Activated CD4-positive, alpha-beta T cell treated with anti-CD3 and anti-CD28 coated beads, Interleukin-2, amount 10 ng/mL, durations not matched to agents 24 days and 14 days (primary cell): Measurements from ENCODE around the gene PEX14. TPM values are rescaled to one million over a fixed set of nuclear protein-coding genes. Genes with fewer than 3 reads are reported as not detected.

Experiments
- DNase-seq: peaks from one replicate; pipeline ENCODE4 v3.0.0; 2022
- H3K27ac Mint-ChIP-seq: one replicate; pipeline ENCODE4 v1.8.0; 2022; ENCODE audit warnings: mild to moderate bottlenecking, mixed read lengths
- H3K27me3 Mint-ChIP-seq: one replicate; pipeline ENCODE4 v1.8.0; 2022; ENCODE audit warnings: mixed read lengths
- H3K36me3 Mint-ChIP-seq: one replicate; pipeline ENCODE4 v1.8.0; 2022; ENCODE audit warnings: low read depth, mild to moderate bottlenecking, mixed read lengths
- H3K4me1 Mint-ChIP-seq: one replicate; pipeline ENCODE4 v1.8.0; 2021; ENCODE audit warnings: mixed read lengths
- H3K4me3 Mint-ChIP-seq: one replicate; pipeline ENCODE4 v1.8.0; 2022; ENCODE audit warnings: mild to moderate bottlenecking, moderate library complexity, mixed read lengths
- H3K9me3 Mint-ChIP-seq: one replicate; pipeline ENCODE4 v1.8.0; 2021; ENCODE audit warnings: mixed read lengths
- intact Hi-C: fragments of 100-400 bp; cut with micrococcal nuclease; formaldehyde crosslinking; loops from one replicate; pipeline ENCODE4 v1.15.1; 2023
- total RNA-seq: library from RNA; stranded (reverse); gene quantifications from 2 replicates; pipeline ENCODE4 v1.2.3, GENCODE V29; 2022

Gene PEX14
- total RNA-seq, 1 donor from 2014 or later, result 21.6 TPM

GRCh38 chr1:10625554-10625953 lies 150.8 kb downstream of the PEX14 start:
- intact Hi-C loops, result no loop called here
- H3K27ac Mint-ChIP-seq, result no peak overlapping the region
- no peak for DNase-seq
- no peaks in the 10 kb centered on the region for H3K9me3 Mint-ChIP-seq
- no peaks in the 10 kb centered on the region for H3K4me1 Mint-ChIP-seq
- no peaks in the 10 kb centered on the region for H3K36me3 Mint-ChIP-seq
- H3K27me3 Mint-ChIP-seq, result no peaks in the 10 kb centered on the region
- no peak overlapping the region for H3K4me3 Mint-ChIP-seq

DNA sequence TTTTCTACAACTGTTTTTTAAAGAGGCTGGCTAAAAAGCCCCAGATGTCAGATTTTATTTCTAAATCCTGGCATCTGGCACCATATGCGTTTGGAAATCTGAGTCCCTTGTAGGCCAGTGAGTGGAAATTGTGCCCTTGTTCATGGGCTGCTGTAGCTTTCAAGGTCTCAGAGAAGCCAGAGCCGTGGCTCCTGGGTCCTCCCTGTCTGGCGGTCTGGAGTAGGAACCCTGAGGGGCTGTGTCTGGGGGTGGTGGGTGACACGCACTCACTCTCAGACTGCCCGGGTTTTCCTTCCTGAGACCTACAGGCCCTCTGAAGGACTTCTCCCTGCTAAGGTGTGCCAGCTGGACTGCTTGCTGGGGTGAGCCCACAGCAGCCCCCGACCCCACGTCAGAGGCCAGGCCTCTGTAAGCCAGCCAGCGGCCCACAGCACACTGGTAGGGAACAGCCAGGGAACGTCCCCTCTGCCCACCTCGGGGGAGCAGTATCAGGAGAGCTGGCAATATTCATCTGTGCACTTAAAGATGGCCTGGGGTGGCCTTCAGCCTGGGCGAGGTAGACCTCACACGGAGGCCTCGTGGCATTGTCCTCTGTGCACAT lies 151.5 kb downstream of the PEX14 start:
- Mint-ChIP-seq H3K27ac (no peak overlapping the region), H3K9me3 (no peaks in the 10 kb centered on the region), H3K36me3 (no peaks in the 10 kb centered on the region), H3K4me1 (no peaks in the 10 kb centered on the region), H3K4me3 (no peak overlapping the region), H3K27me3 (no peaks in the 10 kb centered on the region)
- no peak for DNase-seq
- intact Hi-C loops, result no loop called here

DNA sequence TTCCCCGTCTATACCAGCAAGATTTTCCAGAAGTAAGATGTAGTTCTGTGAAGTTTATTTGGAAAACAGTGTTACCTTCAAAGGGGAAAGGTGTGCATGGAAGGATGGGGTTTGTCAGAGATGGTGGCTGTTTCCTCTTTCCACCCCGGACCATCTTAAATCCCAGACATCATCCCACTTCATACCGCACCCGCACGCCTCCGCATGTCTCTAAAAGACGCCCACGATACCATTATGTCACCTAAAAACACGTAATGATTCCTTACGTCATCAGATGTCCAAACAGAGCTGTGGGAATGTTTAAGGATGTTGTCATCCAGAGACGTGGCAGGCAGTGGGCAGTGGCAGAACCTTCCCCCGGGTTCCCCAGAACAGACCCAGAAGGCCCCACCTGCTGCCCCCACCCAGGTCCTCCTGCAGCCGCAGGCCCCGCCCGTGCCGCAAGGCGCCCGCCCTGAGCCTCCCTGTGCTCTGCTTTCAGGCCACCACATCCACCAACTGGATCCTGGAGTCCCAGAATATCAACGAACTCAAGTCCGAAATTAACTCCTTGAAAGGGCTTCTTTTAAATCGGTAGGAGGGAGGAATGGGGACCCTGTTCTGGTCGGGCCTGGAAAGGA lies 152.2 kb downstream of the PEX14 start:
- DNase-seq, result no peak

DNA sequence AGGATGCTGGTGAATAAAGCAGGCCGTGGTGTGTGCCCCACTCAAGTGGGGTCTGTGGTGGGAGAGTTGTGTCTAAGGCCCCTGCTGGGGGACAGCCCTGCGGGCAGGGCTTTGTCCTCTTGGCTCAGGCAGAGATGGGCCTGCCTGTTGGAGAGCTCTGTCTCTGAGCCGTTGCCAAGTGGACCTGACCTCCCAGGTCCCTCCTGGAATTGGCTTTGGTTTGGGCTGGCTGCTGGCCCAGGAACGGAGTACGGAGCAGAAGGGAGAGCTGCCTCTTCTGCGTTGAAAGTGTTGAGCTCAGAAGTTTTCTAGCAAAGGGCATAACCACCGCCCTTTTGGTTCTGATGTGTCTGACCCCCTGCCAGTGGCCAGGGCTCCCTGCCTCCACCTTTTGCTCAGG lies 153.9 kb downstream of the PEX14 start:
- no peak for DNase-seq
- H3K9me3 Mint-ChIP-seq, result no peaks in the 10 kb centered on the region
- H3K27me3 Mint-ChIP-seq, result no peaks in the 10 kb centered on the region
- H3K36me3 Mint-ChIP-seq, result no peaks in the 10 kb centered on the region
- H3K27ac Mint-ChIP-seq, result no peak overlapping the region
- intact Hi-C loops, result no loop called here
- no peaks in the 10 kb centered on the region for H3K4me1 Mint-ChIP-seq
- H3K4me3 Mint-ChIP-seq, result no peak overlapping the region

More for the DNA sequence above, 152.2 kb downstream of the PEX14 start:
- Mint-ChIP-seq H3K4me1 (no peaks in the 10 kb centered on the region), H3K27ac (no peak overlapping the region), H3K27me3 (no peaks in the 10 kb centered on the region), H3K36me3 (no peaks in the 10 kb centered on the region), H3K9me3 (no peaks in the 10 kb centered on the region), H3K4me3 (no peak overlapping the region)
- intact Hi-C loops, result no loop called here

DNA sequence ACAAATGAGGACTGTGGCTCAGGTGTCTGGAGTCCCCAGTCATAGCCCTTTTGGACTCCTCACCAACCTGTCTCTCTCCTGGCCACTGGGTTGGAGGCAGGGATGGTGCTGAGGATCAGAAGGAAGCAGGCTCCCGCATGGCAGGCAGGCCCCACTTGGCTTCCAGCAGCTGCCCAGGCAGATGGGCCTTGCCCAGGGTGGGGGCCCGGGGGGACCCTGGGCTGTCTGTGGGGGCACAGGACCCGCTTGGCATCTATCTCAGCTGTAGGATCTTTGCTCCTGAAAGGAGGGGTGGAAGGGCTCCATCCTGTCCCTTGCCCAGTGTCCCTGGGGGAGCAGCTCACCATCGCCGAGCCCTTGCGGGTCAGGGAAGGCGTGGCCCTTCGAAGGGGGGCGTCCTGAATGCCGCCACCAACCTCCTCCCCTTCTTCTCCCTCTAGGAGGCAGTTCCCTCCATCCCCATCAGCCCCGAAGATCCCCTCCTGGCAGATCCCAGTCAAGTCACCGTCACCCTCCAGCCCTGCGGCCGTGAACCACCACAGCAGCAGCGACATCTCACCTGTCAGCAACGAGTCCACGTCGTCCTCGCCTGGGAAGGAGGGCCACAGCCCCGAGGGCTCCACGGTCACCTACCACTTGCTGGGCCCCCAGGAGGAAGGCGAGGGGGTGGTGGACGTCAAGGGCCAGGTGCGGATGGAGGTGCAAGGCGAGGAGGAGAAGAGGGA lies 154.5 kb downstream of the PEX14 start:
- Mint-ChIP-seq H3K27me3 (no peaks in the 10 kb centered on the region), H3K36me3 (no peaks in the 10 kb centered on the region), H3K9me3 (no peaks in the 10 kb centered on the region), H3K27ac (no peak overlapping the region), H3K4me1 (no peaks in the 10 kb centered on the region), H3K4me3 (no peak overlapping the region)
- no peak for DNase-seq
- intact Hi-C loops, result no loop called here

- Mint-ChIP-seq H3K9me3 (no peaks in the 10 kb centered on the region), H3K27me3 (no peaks in the 10 kb centered on the region), H3K4me1 (no peaks in the 10 kb centered on the region), H3K27ac (no peak overlapping the region), H3K36me3 (no peaks in the 10 kb centered on the region), H3K4me3 (no peak overlapping the region)
- intact Hi-C loops, result loop anchor here (10.0 kb wide), 1 partner anchor 115 kb away; no protein-coding TSS in a partner anchor
- no peak for DNase-seq
Observed at GRCh38 chr1:10629816-10630571, 155.2 kb downstream of the PEX14 start.

- no peaks in the 10 kb centered on the region for H3K36me3 Mint-ChIP-seq
- H3K27me3 Mint-ChIP-seq, result no peaks in the 10 kb centered on the region
- H3K4me3 Mint-ChIP-seq, result no peak overlapping the region
- intact Hi-C loops, result loop anchor here (10.0 kb wide), 1 partner anchor 116 kb away; no protein-coding TSS in a partner anchor
- no peaks in the 10 kb centered on the region for H3K9me3 Mint-ChIP-seq
- H3K4me1 Mint-ChIP-seq, result no peaks in the 10 kb centered on the region
- no peak for DNase-seq
- no peak overlapping the region for H3K27ac Mint-ChIP-seq
Observed at GRCh38 chr1:10630661-10631120, 155.9 kb downstream of the PEX14 start.

DNA sequence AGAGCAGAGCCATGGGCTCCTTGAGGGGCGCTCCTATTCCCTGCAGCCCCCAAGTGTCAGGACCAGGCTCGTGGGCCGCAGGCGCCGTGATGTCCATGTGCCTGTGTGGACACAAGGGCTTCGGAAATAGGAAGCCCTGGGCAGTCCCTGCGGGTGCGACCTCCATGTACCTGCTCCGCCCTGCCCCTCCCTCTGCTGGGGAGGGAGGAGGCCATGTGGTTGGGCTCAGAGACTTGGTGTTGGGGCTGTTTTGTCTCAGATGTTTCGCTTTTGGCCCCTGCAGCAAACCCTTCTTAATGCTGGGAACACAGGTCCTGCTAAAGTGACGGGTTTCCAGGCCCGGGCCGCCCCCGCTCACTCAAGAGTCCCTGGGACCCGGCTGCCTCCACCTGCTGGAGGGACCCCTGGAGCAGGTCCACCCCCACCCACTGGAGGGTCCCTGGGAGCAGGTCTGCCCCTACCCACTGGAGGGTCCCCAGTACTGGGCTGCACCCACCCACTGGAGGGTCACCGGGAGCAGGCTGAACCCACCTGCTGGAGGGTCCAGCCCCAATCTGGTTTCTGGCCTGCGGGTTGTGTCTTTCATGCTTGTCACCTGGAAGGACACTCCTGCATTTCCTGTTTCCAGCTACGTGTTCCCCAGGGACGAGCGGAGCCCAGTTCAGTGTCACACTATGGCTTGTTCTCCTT lies 156.5 kb downstream of the PEX14 start:
- no peak overlapping the region for H3K27ac Mint-ChIP-seq
- H3K27me3 Mint-ChIP-seq, result no peaks in the 10 kb centered on the region
- intact Hi-C loops, result loop anchor here (10.0 kb wide), 1 partner anchor 116 kb away; no protein-coding TSS in a partner anchor
- no peaks in the 10 kb centered on the region for H3K36me3 Mint-ChIP-seq
- H3K4me3 Mint-ChIP-seq, result no peak overlapping the region
- DNase-seq, result no peak
- no peaks in the 10 kb centered on the region for H3K9me3 Mint-ChIP-seq
- H3K4me1 Mint-ChIP-seq, result no peaks in the 10 kb centered on the region

DNA sequence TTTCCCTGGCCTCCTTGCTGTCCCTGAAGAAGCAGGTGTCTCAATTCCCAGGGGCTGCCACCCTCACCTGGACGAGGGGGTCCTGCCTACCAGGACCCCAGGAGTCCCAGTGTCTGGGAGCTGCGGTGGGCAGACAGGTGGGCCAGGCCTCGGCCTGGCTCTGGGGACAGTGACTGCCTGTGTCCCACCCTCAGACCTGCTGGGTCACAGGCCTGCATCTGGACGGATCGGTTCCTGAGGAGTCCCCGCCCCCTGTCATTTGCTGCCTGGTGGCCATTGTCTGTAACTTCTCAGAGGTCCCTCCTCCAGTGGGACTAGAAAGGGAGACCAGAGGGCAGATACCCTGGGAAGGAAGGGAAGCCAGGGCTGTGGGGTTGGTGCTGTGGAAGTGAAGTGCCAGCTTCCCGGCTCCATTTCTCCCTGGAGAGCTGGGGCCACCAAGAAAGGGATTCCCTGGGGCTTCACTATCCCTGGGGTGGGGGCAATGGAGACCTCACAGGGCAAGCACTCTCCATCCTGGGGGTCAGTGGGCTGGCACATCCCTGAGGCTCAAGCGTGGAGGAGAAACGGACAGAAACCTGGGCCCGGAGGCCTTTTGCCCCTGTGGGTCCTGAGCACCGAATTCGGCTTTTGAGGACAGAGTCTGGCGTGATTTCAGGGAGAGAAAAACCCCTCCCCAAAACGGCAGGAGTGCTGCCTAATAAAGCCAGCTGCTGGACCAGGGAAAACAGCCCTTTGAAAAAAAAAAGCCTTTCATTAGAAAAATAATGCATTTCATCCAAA lies 157.3 kb downstream of the PEX14 start:
- no peaks in the 10 kb centered on the region for H3K9me3 Mint-ChIP-seq
- DNase-seq, result no peak
- H3K4me1 Mint-ChIP-seq, result no peaks in the 10 kb centered on the region
- H3K27me3 Mint-ChIP-seq, result no peaks in the 10 kb centered on the region
- H3K4me3 Mint-ChIP-seq, result no peak overlapping the region
- intact Hi-C loops, result loop anchor here (10.0 kb wide), 1 partner anchor 117 kb away; no protein-coding TSS in a partner anchor
- H3K36me3 Mint-ChIP-seq, result no peaks in the 10 kb centered on the region
- no peak overlapping the region for H3K27ac Mint-ChIP-seq

DNA sequence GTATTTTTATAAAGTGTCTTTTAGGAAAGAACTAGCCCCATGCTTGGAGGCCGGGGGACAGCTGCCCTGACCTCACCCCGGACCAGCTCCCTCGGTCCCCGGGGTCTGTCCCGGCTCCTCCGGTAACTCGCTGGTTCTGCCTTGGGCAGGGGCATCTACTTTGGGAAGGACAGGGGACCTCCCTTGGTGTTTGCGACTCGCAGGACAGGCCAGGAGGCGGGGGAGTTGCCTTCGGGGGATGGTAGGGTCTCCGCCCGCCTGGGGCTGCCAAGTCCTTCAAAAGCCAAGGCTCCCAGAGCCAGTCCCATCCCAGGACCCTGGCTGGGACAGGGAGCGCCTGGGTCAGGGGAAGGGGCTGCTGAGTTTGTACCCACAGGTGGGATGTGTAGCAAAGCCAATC lies 157.9 kb downstream of the PEX14 start:
- no peaks in the 10 kb centered on the region for H3K36me3 Mint-ChIP-seq
- intact Hi-C loops, result loop anchor here (10.0 kb wide), 1 partner anchor 118 kb away; no protein-coding TSS in a partner anchor
- H3K27me3 Mint-ChIP-seq, result peaks cover 6% of the 10 kb centered on the region
- H3K9me3 Mint-ChIP-seq, result no peaks in the 10 kb centered on the region
- no peak for DNase-seq
- no peak overlapping the region for H3K27ac Mint-ChIP-seq
- no peak overlapping the region for H3K4me3 Mint-ChIP-seq
- no peaks in the 10 kb centered on the region for H3K4me1 Mint-ChIP-seq

DNA sequence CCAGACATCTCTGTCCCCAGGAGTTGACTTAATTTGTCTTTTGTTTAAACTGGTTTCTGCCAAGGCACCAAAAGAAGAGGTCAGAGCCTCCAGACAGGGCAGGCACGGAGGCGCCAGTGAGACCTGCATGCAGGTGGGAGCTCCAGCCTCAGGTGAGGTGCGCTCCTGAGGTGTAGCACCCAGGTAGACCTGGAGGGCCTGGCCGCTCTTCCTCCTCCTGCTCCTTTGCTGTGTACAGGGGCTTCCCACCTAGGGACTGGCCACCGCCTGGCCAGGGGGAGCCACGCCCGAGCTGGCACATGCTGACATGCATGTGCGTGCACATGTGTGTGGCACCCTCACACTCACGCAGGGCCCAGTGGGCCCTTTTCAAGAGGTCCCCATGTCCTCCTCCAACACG lies 158.7 kb downstream of the PEX14 start:
- no peaks in the 10 kb centered on the region for H3K9me3 Mint-ChIP-seq
- H3K4me1 Mint-ChIP-seq, result no peaks in the 10 kb centered on the region
- H3K36me3 Mint-ChIP-seq, result no peaks in the 10 kb centered on the region
- H3K4me3 Mint-ChIP-seq, result no peak overlapping the region
- peaks cover 8% of the 10 kb centered on the region for H3K27me3 Mint-ChIP-seq
- DNase-seq, result no peak
- H3K27ac Mint-ChIP-seq, result no peak overlapping the region
- intact Hi-C loops, result loop anchor here (10.0 kb wide), 1 partner anchor 119 kb away; no protein-coding TSS in a partner anchor

- no peaks in the 10 kb centered on the region for H3K36me3 Mint-ChIP-seq
- peaks cover 8% of the 10 kb centered on the region for H3K27me3 Mint-ChIP-seq
- no peak for DNase-seq
- H3K4me3 Mint-ChIP-seq, result no peak overlapping the region
- H3K4me1 Mint-ChIP-seq, result no peaks in the 10 kb centered on the region
- no peak overlapping the region for H3K27ac Mint-ChIP-seq
- intact Hi-C loops, result loop anchor here (10.0 kb wide), 1 partner anchor 119 kb away; no protein-coding TSS in a partner anchor
- no peaks in the 10 kb centered on the region for H3K9me3 Mint-ChIP-seq
Observed at GRCh38 chr1:10634075-10634427, 159.3 kb downstream of the PEX14 start.
